Measurements from ENCODE around the gene HTR3D. TPM values are rescaled to one million over a fixed set of nuclear protein-coding genes. Genes with fewer than 3 reads are reported as not detected.

The HTR3D gene
- total and polyA plus RNA-seq, 2 of the 13 experiments (the other 11 are each of a cell fraction or from before 2014, with no cell fraction given): not detected

DNA sequence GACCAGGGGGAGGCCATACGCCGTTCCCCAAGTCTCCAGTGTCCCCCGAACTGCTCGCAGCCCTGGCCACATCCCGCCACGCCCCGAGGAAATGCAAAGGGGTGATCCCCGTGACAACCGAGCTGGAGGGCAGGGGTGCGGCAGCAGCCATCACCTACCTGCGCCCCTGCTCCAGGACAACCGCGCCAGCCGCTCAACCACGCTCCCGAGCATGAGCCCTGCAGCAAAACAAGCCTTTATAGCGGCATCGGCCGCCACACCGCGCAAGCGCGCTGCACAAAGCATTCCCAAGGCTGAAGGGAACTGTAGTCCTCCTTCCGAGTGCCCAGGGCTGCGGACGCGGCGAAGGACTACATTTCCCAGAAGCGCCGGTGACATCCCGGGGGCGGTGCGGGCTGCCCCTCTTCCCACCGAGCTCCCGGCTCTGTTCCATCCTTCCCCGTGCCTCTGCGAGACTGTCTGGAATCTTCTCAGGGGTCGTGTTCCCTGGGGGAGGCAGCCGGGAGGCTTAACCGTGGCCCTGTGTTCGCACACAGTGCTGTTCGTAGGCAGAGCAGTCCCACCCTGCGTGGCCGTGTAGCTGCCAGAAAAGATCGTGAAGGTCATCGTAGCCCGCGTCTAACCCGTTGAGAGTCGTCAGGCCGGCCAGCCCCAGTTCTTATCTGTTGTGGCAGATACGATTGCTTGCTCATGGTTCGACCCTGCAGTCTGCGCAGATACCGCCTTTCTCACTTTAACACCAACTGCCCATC lies 13.7 kb upstream of the HTR3D start, which contains the start of gene ABCC5 (continued):
- TF ChIP-seq, protein P1, sequence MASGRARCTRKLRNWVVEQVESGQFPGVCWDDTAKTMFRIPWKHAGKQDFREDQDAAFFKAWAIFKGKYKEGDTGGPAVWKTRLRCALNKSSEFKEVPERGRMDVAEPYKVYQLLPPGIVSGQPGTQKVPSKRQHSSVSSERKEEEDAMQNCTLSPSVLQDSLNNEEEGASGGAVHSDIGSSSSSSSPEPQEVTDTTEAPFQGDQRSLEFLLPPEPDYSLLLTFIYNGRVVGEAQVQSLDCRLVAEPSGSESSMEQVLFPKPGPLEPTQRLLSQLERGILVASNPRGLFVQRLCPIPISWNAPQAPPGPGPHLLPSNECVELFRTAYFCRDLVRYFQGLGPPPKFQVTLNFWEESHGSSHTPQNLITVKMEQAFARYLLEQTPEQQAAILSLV (CRISPR knock-in tag; IDR thresholded peaks at IDR 0.05; ENCODE audit: borderline replicate concordance): 0 out of 2 replicates have a peak, but pooled peaks have one; percentile 20
- TF ChIP-seq ZBTB7B (CRISPR knock-in tag; IDR thresholded peaks at IDR 0.05): peak; percentile 90
- TF ChIP-seq FOSL1 (CRISPR knock-in tag; IDR thresholded peaks at IDR 0.05; ENCODE audit: borderline replicate concordance): no peak
- TF ChIP-seq PAX8 (CRISPR knock-in tag; IDR thresholded peaks at IDR 0.05; ENCODE audit: borderline replicate concordance): no peak
- TF ChIP-seq GTF3A (CRISPR knock-in tag; conservative IDR thresholded peaks at IDR 0.05): peak; percentile 39; the same call in 1 of the 2 replicates
- no peak for TF ChIP-seq HMG20A (CRISPR knock-in tag; IDR thresholded peaks at IDR 0.05; ENCODE audit: borderline replicate concordance)
- peak; percentile 90 for TF ChIP-seq ZNF574 (CRISPR knock-in tag; IDR thresholded peaks at IDR 0.05)
- TF ChIP-seq, protein P2, sequence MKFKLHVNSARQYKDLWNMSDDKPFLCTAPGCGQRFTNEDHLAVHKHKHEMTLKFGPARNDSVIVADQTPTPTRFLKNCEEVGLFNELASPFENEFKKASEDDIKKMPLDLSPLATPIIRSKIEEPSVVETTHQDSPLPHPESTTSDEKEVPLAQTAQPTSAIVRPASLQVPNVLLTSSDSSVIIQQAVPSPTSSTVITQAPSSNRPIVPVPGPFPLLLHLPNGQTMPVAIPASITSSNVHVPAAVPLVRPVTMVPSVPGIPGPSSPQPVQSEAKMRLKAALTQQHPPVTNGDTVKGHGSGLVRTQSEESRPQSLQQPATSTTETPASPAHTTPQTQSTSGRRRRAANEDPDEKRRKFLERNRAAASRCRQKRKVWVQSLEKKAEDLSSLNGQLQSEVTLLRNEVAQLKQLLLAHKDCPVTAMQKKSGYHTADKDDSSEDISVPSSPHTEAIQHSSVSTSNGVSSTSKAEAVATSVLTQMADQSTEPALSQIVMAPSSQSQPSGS (CRISPR knock-in tag; IDR thresholded peaks at IDR 0.05): peak; percentile 68; the same call in 1 of the 2 replicates
- 0 out of 2 replicates have a peak, but pooled peaks have one; percentile 14 for TF ChIP-seq ZNF747 (CRISPR knock-in tag; IDR thresholded peaks at IDR 0.05; ENCODE audit: borderline replicate concordance)
- TF ChIP-seq MED8 (CRISPR knock-in tag; IDR thresholded peaks at IDR 0.05; ENCODE audit: insufficient replicate concordance): peak; percentile 42
- TF ChIP-seq, protein P3, sequence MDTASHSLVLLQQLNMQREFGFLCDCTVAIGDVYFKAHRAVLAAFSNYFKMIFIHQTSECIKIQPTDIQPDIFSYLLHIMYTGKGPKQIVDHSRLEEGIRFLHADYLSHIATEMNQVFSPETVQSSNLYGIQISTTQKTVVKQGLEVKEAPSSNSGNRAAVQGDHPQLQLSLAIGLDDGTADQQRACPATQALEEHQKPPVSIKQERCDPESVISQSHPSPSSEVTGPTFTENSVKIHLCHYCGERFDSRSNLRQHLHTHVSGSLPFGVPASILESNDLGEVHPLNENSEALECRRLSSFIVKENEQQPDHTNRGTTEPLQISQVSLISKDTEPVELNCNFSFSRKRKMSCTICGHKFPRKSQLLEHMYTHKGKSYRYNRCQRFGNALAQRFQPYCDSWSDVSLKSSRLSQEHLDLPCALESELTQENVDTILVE (CRISPR knock-in tag; IDR thresholded peaks at IDR 0.05): no peak
- TF ChIP-seq, protein P4, sequence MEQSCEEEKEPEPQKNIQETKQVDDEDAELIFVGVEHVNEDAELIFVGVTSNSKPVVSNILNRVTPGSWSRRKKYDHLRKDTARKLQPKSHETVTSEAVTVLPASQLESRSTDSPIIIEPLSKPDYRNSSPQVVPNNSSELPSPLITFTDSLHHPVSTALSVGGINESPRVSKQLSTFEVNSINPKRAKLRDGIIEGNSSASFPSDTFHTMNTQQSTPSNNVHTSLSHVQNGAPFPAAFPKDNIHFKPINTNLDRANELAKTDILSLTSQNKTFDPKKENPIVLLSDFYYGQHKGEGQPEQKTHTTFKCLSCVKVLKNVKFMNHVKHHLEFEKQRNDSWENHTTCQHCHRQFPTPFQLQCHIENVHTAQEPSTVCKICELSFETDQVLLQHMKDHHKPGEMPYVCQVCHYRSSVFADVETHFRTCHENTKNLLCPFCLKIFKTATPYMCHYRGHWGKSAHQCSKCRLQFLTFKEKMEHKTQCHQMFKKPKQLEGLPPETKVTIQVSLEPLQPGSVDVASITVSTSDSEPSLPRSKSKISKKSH (CRISPR knock-in tag; IDR thresholded peaks at IDR 0.05; ENCODE audit: borderline replicate concordance): peak; percentile 80
- 0 out of 2 replicates have a peak, but pooled peaks have one; percentile 28 for TF ChIP-seq SMAD9 (CRISPR knock-in tag; IDR thresholded peaks at IDR 0.05)
- TF ChIP-seq, protein P5, sequence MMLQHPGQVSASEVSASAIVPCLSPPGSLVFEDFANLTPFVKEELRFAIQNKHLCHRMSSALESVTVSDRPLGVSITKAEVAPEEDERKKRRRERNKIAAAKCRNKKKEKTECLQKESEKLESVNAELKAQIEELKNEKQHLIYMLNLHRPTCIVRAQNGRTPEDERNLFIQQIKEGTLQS (CRISPR knock-in tag; IDR thresholded peaks at IDR 0.05): no peak
- TF ChIP-seq HMG20B (CRISPR knock-in tag; conservative IDR thresholded peaks at IDR 0.05): no peak
- TF ChIP-seq ZKSCAN1 (IDR thresholded peaks at IDR 0.05; ENCODE audit: low read length): no peak
- TF ChIP-seq CREBL2 (CRISPR knock-in tag; IDR thresholded peaks at IDR 0.05; ENCODE audit: borderline replicate concordance): no peak

All from HepG2 (cell line).